ENCODE data around the gene VPS25. TPM values are rescaled to one million over a fixed set of nuclear protein-coding genes. Genes with fewer than 3 reads are reported as not detected.
A peak's percentile ranks its signal among the peaks of the same experiment; 100 is the strongest.

Gene VPS25
- total and polyA plus RNA-seq, 5 donors from 2014 or later: 29.4 to 73.3 (median 71.2) TPM

- Histone ChIP-seq H3K27me3 (ENCODE audit: control insufficient read depth, insufficient read depth, low read length) (no peaks in the 10 kb centered on the region), H3K27ac (ENCODE audit: insufficient read depth, low read length, poor library complexity, severe bottlenecking) (no peak overlapping the region), H3K9me3 (ENCODE audit: control insufficient read depth in 2 of 2, low read length in 2 of 2) (no peaks in the 10 kb centered on the region), H3K4me3 (ENCODE audit: low read depth, low read length) (peak overlapping the region; percentile 88), H3K36me3 (ENCODE audit: control insufficient read depth, insufficient read depth, low read length) (no peaks in the 10 kb centered on the region), H3K4me1 (ENCODE audit: control insufficient read depth, insufficient read depth, low read length, poor library complexity, severe bottlenecking) (peaks cover 12% of the 10 kb centered on the region)
- peaks cover 11% of the 10 kb centered on the region for H3K27me3 Mint-ChIP-seq
- peak overlapping the region; percentile 14 to 68 (median 36) for H3K27ac Mint-ChIP-seq
- peaks cover 0 to 35% (median 19%) of the 10 kb centered on the region in 4 donors for H3K4me1 Mint-ChIP-seq
- H3K36me3 Mint-ChIP-seq: peaks cover 11% of the 10 kb centered on the region
- DNase-seq (no peak), ATAC-seq (ENCODE audit: low read depth in 2 of 2) (no peak)
- H3K9me3 Mint-ChIP-seq: no peaks in the 10 kb centered on the region
- H3K4me3 Mint-ChIP-seq: peak overlapping the region; percentile 94 to 96 (median 96)
Measured at GRCh38 chr17:42797067-42798007, 24.1 kb downstream of the VPS25 start.

GRCh38 chr17:42798011-42798382, 24.7 kb downstream of the VPS25 start:
- no peak for ATAC-seq (ENCODE audit: low read depth in 2 of 2)
- H3K4me3 ChIP-seq (ENCODE audit: low read depth, low read length): peak overlapping the region; percentile 88
- H3K36me3 ChIP-seq (ENCODE audit: control insufficient read depth, insufficient read depth, low read length): no peaks in the 10 kb centered on the region
- Mint-ChIP-seq H3K27me3 (peaks cover 11% of the 10 kb centered on the region), H3K4me3 (peak overlapping the region; percentile 94 to 96 (median 96)), H3K9me3 (no peaks in the 10 kb centered on the region), H3K4me1 (peaks cover 0 to 35% (median 19%) of the 10 kb centered on the region in 4 donors), H3K27ac (peak overlapping the region in 2 of 3 donors; percentile 90 to 92), H3K36me3 (peaks cover 11% of the 10 kb centered on the region)
- no peak for DNase-seq
- H3K4me1 ChIP-seq (ENCODE audit: control insufficient read depth, insufficient read depth, low read length, poor library complexity, severe bottlenecking): peaks cover 12% of the 10 kb centered on the region
- H3K9me3 ChIP-seq (ENCODE audit: control insufficient read depth in 2 of 2, low read length in 2 of 2): no peaks in the 10 kb centered on the region
- H3K27me3 ChIP-seq (ENCODE audit: control insufficient read depth, insufficient read depth, low read length): no peaks in the 10 kb centered on the region
- no peak overlapping the region for H3K27ac ChIP-seq (ENCODE audit: insufficient read depth, low read length, poor library complexity, severe bottlenecking)

- Mint-ChIP-seq H3K36me3 (peaks cover 11% of the 10 kb centered on the region), H3K9me3 (no peaks in the 10 kb centered on the region), H3K27ac (peak within 1 kb of the TSS; percentile 50 to 92 (median 90)), H3K4me1 (peaks cover 0 to 35% (median 19%) of the 10 kb centered on the region in 4 donors), H3K27me3 (peaks cover 11% of the 10 kb centered on the region), H3K4me3 (peak within 1 kb of the TSS; percentile 94 to 96 (median 96))
- DNase-seq (peak; percentile 64 to 84 (median 66)), ATAC-seq (ENCODE audit: low read depth in 2 of 2) (peak; percentile 97 to 98)
- no peaks in the 10 kb centered on the region for H3K36me3 ChIP-seq (ENCODE audit: control insufficient read depth, insufficient read depth, low read length)
- H3K9me3 ChIP-seq (ENCODE audit: control insufficient read depth in 2 of 2, low read length in 2 of 2): no peaks in the 10 kb centered on the region
- peaks cover 12% of the 10 kb centered on the region for H3K4me1 ChIP-seq (ENCODE audit: control insufficient read depth, insufficient read depth, low read length, poor library complexity, severe bottlenecking)
- no peak within 1 kb of the TSS for H3K27ac ChIP-seq (ENCODE audit: insufficient read depth, low read length, poor library complexity, severe bottlenecking)
- no peaks in the 10 kb centered on the region for H3K27me3 ChIP-seq (ENCODE audit: control insufficient read depth, insufficient read depth, low read length)
- H3K4me3 ChIP-seq (ENCODE audit: low read depth, low read length): peak within 1 kb of the TSS; percentile 88
Measured at GRCh38 chr17:42798383-42799380, 25.4 kb downstream of the VPS25 start, which contains the start of the genes CNTD1 and COA3. Gene CNTD1, plus strand, starts transcription at chr17:42798861. Its CDS starts 207 bp downstream, at chr17:42799068. Gene COA3, minus strand, starts transcription at chr17:42798704. Its CDS starts 23 bp downstream, at chr17:42798681.

- Mint-ChIP-seq H3K4me1 (peaks cover 0 to 9% (median 6%) of the 10 kb centered on the region in 4 donors), H3K4me3 (no peak overlapping the region), H3K36me3 (peaks cover 5% of the 10 kb centered on the region), H3K9me3 (no peaks in the 10 kb centered on the region), H3K27me3 (peaks cover 11% of the 10 kb centered on the region), H3K27ac (no peak overlapping the region)
- H3K4me3 ChIP-seq (ENCODE audit: low read depth, low read length): no peak overlapping the region
- H3K27me3 ChIP-seq (ENCODE audit: control insufficient read depth, insufficient read depth, low read length): no peaks in the 10 kb centered on the region
- no peaks in the 10 kb centered on the region for H3K9me3 ChIP-seq (ENCODE audit: control insufficient read depth in 2 of 2, low read length in 2 of 2)
- H3K4me1 ChIP-seq (ENCODE audit: control insufficient read depth, insufficient read depth, low read length, poor library complexity, severe bottlenecking): peaks cover under 1% of the 10 kb centered on the region
- no peaks in the 10 kb centered on the region for H3K36me3 ChIP-seq (ENCODE audit: control insufficient read depth, insufficient read depth, low read length)
- DNase-seq (no peak), ATAC-seq (ENCODE audit: low read depth in 2 of 2) (no peak)
- H3K27ac ChIP-seq (ENCODE audit: insufficient read depth, low read length, poor library complexity, severe bottlenecking): no peak overlapping the region
Measured at GRCh38 chr17:42803074-42803883, 30.0 kb downstream of the VPS25 start.

- H3K36me3 Mint-ChIP-seq: peaks cover 1% of the 10 kb centered on the region
- Histone ChIP-seq H3K27me3 (ENCODE audit: control insufficient read depth, insufficient read depth, low read length) (no peaks in the 10 kb centered on the region), H3K9me3 (ENCODE audit: control insufficient read depth in 2 of 2, low read length in 2 of 2) (no peaks in the 10 kb centered on the region), H3K36me3 (ENCODE audit: control insufficient read depth, insufficient read depth, low read length) (peaks cover 11% of the 10 kb centered on the region), H3K4me1 (ENCODE audit: control insufficient read depth, insufficient read depth, low read length, poor library complexity, severe bottlenecking) (no peaks in the 10 kb centered on the region), H3K4me3 (ENCODE audit: low read depth, low read length) (no peak overlapping the region), H3K27ac (ENCODE audit: insufficient read depth, low read length, poor library complexity, severe bottlenecking) (no peak overlapping the region)
- H3K9me3 Mint-ChIP-seq: no peaks in the 10 kb centered on the region
- ATAC-seq (ENCODE audit: low read depth in 2 of 2) (no peak), DNase-seq (no peak)
- peaks cover 4% of the 10 kb centered on the region for H3K27me3 Mint-ChIP-seq
- no peak overlapping the region for H3K4me3 Mint-ChIP-seq
- H3K4me1 Mint-ChIP-seq: no peaks in the 10 kb centered on the region
- H3K27ac Mint-ChIP-seq: peak overlapping the region in 1 of 3 donors; percentile 8
Measured at GRCh38 chr17:42804918-42805367, 31.7 kb downstream of the VPS25 start.

GRCh38 chr17:42806249-42806648, 33.0 kb downstream of the VPS25 start:
- H3K4me1 Mint-ChIP-seq: peaks cover 0 to 4% (median 0%) of the 10 kb centered on the region in 4 donors
- H3K27ac Mint-ChIP-seq: peak overlapping the region in 1 of 3 donors; percentile 2
- H3K9me3 Mint-ChIP-seq: no peaks in the 10 kb centered on the region
- Histone ChIP-seq H3K27ac (ENCODE audit: insufficient read depth, low read length, poor library complexity, severe bottlenecking) (no peak overlapping the region), H3K4me1 (ENCODE audit: control insufficient read depth, insufficient read depth, low read length, poor library complexity, severe bottlenecking) (no peaks in the 10 kb centered on the region), H3K4me3 (ENCODE audit: low read depth, low read length) (no peak overlapping the region), H3K36me3 (ENCODE audit: control insufficient read depth, insufficient read depth, low read length) (peaks cover 24% of the 10 kb centered on the region), H3K9me3 (ENCODE audit: control insufficient read depth in 2 of 2, low read length in 2 of 2) (no peaks in the 10 kb centered on the region), H3K27me3 (ENCODE audit: control insufficient read depth, insufficient read depth, low read length) (no peaks in the 10 kb centered on the region)
- ATAC-seq (ENCODE audit: low read depth in 2 of 2) (no peak), DNase-seq (no peak)
- H3K4me3 Mint-ChIP-seq: no peak overlapping the region
- no peaks in the 10 kb centered on the region for H3K27me3 Mint-ChIP-seq
- H3K36me3 Mint-ChIP-seq: peaks cover 11% of the 10 kb centered on the region

Data from CD4-positive, CD25-positive, alpha-beta regulatory T cell (primary cell).